Left renal pelvis (tissue), 4 donors: ENCODE results near the gene TAP1. TPM values are rescaled to one million over a fixed set of nuclear protein-coding genes. Genes with fewer than 3 reads are reported as not detected.

Experiments
- DNase-seq, 4 donors: peaks; one replicate each; pipeline ENCODE4 v3.0.0-alpha.2; 2013; ENCODE audit warnings: low read depth in 4 of 4, low spot score in 3 of 4
- polyA plus RNA-seq, 4 donors: library from polyadenylated mRNA; unstranded; fragments of 120-200 nt; gene quantifications; one replicate each; pipeline ENCODE4 v1.2.1, GENCODE V29; 2013; ENCODE audit not compliant: insufficient read length in 4 of 4

TAP1 gene
- polyA plus RNA-seq, 4 donors, result 9.4 to 11.0 (median 9.7) TPM

GRCh38 chr6:32842690-32843089, 10.8 kb downstream of the TAP1 start:
- DNase-seq, result no peak

- DNase-seq, result no peak
These were observed 11.4 kb downstream of the TAP1 start for GRCh38 chr6:32842021-32842650.

GRCh38 chr6:32840604-32841246, 12.8 kb downstream of the TAP1 start:
- no peak for DNase-seq

GRCh38 chr6:32839356-32839755, 14.1 kb downstream of the TAP1 start:
- DNase-seq, result no peak

- DNase-seq, result peak; percentile 80 to 87 (median 84)
These were observed 15.2 kb downstream of the TAP1 start, which contains the start of gene TAP2 for GRCh38 chr6:32838114-32838958. TSS of gene TAP2 (minus strand) at chr6:32838739. CDS start at chr6:32838233, 506 bp downstream.

GRCh38 chr6:32837651-32838113, 15.8 kb downstream of the TAP1 start:
- DNase-seq, result no peak

- no peak for DNase-seq
These were observed 16.6 kb downstream of the TAP1 start for GRCh38 chr6:32836873-32837272.

- DNase-seq, result no peak
These were observed 18.2 kb downstream of the TAP1 start for GRCh38 chr6:32835167-32835893.

GRCh38 chr6:32833664-32834063, 19.8 kb downstream of the TAP1 start:
- no peak for DNase-seq

- no peak for DNase-seq
These were observed 21.0 kb downstream of the TAP1 start for GRCh38 chr6:32832535-32832934.

GRCh38 chr6:32830936-32831335, 22.6 kb downstream of the TAP1 start:
- DNase-seq, result no peak

- no peak for DNase-seq
These were observed 23.5 kb downstream of the TAP1 start for GRCh38 chr6:32830017-32830416.

- no peak for DNase-seq
These were observed 24.0 kb downstream of the TAP1 start for GRCh38 chr6:32829495-32829894.

GRCh38 chr6:32827025-32827424, 26.5 kb downstream of the TAP1 start:
- no peak for DNase-seq

GRCh38 chr6:32825966-32826365, 27.5 kb downstream of the TAP1 start:
- DNase-seq, result no peak

GRCh38 chr6:32819729-32820128, 33.8 kb downstream of the TAP1 start:
- DNase-seq, result no peak

GRCh38 chr6:32818867-32819266, 34.6 kb downstream of the TAP1 start:
- no peak for DNase-seq

- DNase-seq, result no peak
These were observed 36.7 kb downstream of the TAP1 start, which contains the start of gene HLA-DOB for GRCh38 chr6:32816746-32817204. TSS of gene HLA-DOB (minus strand) at chr6:32817002. CDS start at chr6:32816951, 51 bp downstream.

GRCh38 chr6:32815996-32816395, 37.5 kb downstream of the TAP1 start:
- DNase-seq, result no peak

GRCh38 chr6:32815115-32815514, 38.4 kb downstream of the TAP1 start:
- no peak for DNase-seq
